Muscle layer of colon (tissue), 2 donors: ENCODE results near the gene LRRC1.

ENCODE experiments used
- H3K27ac ChIP-seq: one replicate; pipeline ENCODE4 v1.7.0; 2013; ENCODE audit warnings: low read depth, mild to moderate bottlenecking, low read length, moderate library complexity
- H3K27me3 ChIP-seq, 2 donors: one replicate each; pipeline ENCODE4 v1.7.0; 2013; ENCODE audit warnings: low read length in 2 of 2, mild to moderate bottlenecking in 2 of 2; ENCODE audit not compliant: insufficient read depth in 2 of 2, control insufficient read depth in 1 of 2
- H3K36me3 ChIP-seq: one replicate; pipeline ENCODE4 v1.7.0; 2013; ENCODE audit warnings: mild to moderate bottlenecking, low read length; ENCODE audit not compliant: insufficient read depth
- H3K4me1 ChIP-seq: one replicate; pipeline ENCODE4 v1.7.0; 2013; ENCODE audit warnings: mild to moderate bottlenecking, low read length; ENCODE audit not compliant: insufficient read depth
- H3K4me3 ChIP-seq, 2 donors: one replicate each; pipeline ENCODE4 v1.7.0; 2013; ENCODE audit warnings: low read length in 2 of 2, low read depth in 1 of 2, mild to moderate bottlenecking in 1 of 2, moderate library complexity in 1 of 2
- H3K9ac ChIP-seq: one replicate; pipeline ENCODE4 v1.7.0; 2013; ENCODE audit warnings: low read length
- H3K9me3 ChIP-seq: one replicate; pipeline ENCODE4 v1.7.0; 2013; ENCODE audit warnings: mild to moderate bottlenecking, low read length
- donor health status: abdominal sarcoma.
- donor health status: Adenocarcinoma of cecum.

LRRC1 gene

GRCh38 chr6:53793318-53794136 lies 1.3 kb upstream of the LRRC1 start:
- Histone ChIP-seq H3K9me3 (no peaks in the 10 kb centered on the region), H3K4me3 (peak overlapping the region; percentile 76 to 91), H3K9ac (peak overlapping the region; percentile 16), H3K36me3 (no peaks in the 10 kb centered on the region), H3K27me3 (no peaks in the 10 kb centered on the region), H3K27ac (no peak overlapping the region), H3K4me1 (peaks cover 17% of the 10 kb centered on the region)

GRCh38 chr6:53794137-53794719 lies 577 bp upstream of the LRRC1 start:
- H3K4me3 ChIP-seq, result peak overlapping the region; percentile 76 to 91
- peaks cover 17% of the 10 kb centered on the region for H3K4me1 ChIP-seq
- peak overlapping the region; percentile 79 for H3K27ac ChIP-seq
- no peaks in the 10 kb centered on the region for H3K27me3 ChIP-seq
- H3K9me3 ChIP-seq, result no peaks in the 10 kb centered on the region
- H3K36me3 ChIP-seq, result no peaks in the 10 kb centered on the region
- H3K9ac ChIP-seq, result peak overlapping the region; percentile 16

GRCh38 chr6:53795340-53795701 lies 516 bp downstream of the LRRC1 start:
- Histone ChIP-seq H3K27me3 (no peaks in the 10 kb centered on the region), H3K36me3 (no peaks in the 10 kb centered on the region), H3K4me3 (peak overlapping the region; percentile 76 to 91), H3K4me1 (peaks cover 17% of the 10 kb centered on the region), H3K9me3 (no peaks in the 10 kb centered on the region), H3K9ac (peak overlapping the region; percentile 85), H3K27ac (peak overlapping the region; percentile 79)

GRCh38 chr6:53795702-53796450 lies 1.1 kb downstream of the LRRC1 start:
- Histone ChIP-seq H3K9ac (peak overlapping the region; percentile 85), H3K27ac (peak overlapping the region; percentile 79), H3K27me3 (no peaks in the 10 kb centered on the region), H3K9me3 (no peaks in the 10 kb centered on the region), H3K36me3 (no peaks in the 10 kb centered on the region), H3K4me3 (peak overlapping the region; percentile 76 to 91), H3K4me1 (peaks cover 19% of the 10 kb centered on the region)

GRCh38 chr6:53796451-53796780 lies 1.6 kb downstream of the LRRC1 start:
- Histone ChIP-seq H3K9me3 (no peaks in the 10 kb centered on the region), H3K27me3 (no peaks in the 10 kb centered on the region), H3K27ac (peak overlapping the region; percentile 79), H3K9ac (peak overlapping the region; percentile 85), H3K4me1 (peaks cover 25% of the 10 kb centered on the region), H3K36me3 (no peaks in the 10 kb centered on the region), H3K4me3 (peak overlapping the region; percentile 76 to 91)

- Histone ChIP-seq H3K9me3 (no peaks in the 10 kb centered on the region), H3K4me1 (peaks cover 28% of the 10 kb centered on the region), H3K9ac (peak overlapping the region; percentile 85), H3K4me3 (peak overlapping the region in 1 of 2 donors; percentile 91), H3K36me3 (no peaks in the 10 kb centered on the region), H3K27me3 (no peaks in the 10 kb centered on the region), H3K27ac (peak overlapping the region; percentile 79)
Observed at GRCh38 chr6:53796791-53797190, 2.0 kb downstream of the LRRC1 start.

- Histone ChIP-seq H3K9me3 (no peaks in the 10 kb centered on the region), H3K36me3 (no peaks in the 10 kb centered on the region), H3K27ac (no peak overlapping the region), H3K27me3 (no peaks in the 10 kb centered on the region), H3K4me3 (no peak overlapping the region), H3K4me1 (peaks cover 33% of the 10 kb centered on the region), H3K9ac (no peak overlapping the region)
Observed at GRCh38 chr6:53797304-53797703, 2.5 kb downstream of the LRRC1 start.

- no peaks in the 10 kb centered on the region for H3K9me3 ChIP-seq
- no peak overlapping the region for H3K9ac ChIP-seq
- H3K4me3 ChIP-seq, result no peak overlapping the region
- H3K27me3 ChIP-seq, result no peaks in the 10 kb centered on the region
- H3K4me1 ChIP-seq, result peaks cover 40% of the 10 kb centered on the region
- H3K27ac ChIP-seq, result no peak overlapping the region
- no peaks in the 10 kb centered on the region for H3K36me3 ChIP-seq
Observed at GRCh38 chr6:53799340-53799739, 4.5 kb downstream of the LRRC1 start.

- Histone ChIP-seq H3K9me3 (no peaks in the 10 kb centered on the region), H3K36me3 (no peaks in the 10 kb centered on the region), H3K27ac (no peak overlapping the region), H3K4me1 (peaks cover 49% of the 10 kb centered on the region), H3K4me3 (no peak overlapping the region), H3K27me3 (no peaks in the 10 kb centered on the region), H3K9ac (no peak overlapping the region)
Observed at GRCh38 chr6:53801022-53801421, 6.2 kb downstream of the LRRC1 start.

GRCh38 chr6:53802582-53802981 lies 7.8 kb downstream of the LRRC1 start:
- Histone ChIP-seq H3K9me3 (no peaks in the 10 kb centered on the region), H3K4me1 (peaks cover 41% of the 10 kb centered on the region), H3K4me3 (no peak overlapping the region), H3K27me3 (no peaks in the 10 kb centered on the region), H3K36me3 (no peaks in the 10 kb centered on the region), H3K9ac (no peak overlapping the region), H3K27ac (no peak overlapping the region)

- Histone ChIP-seq H3K9ac (no peak overlapping the region), H3K27me3 (no peaks in the 10 kb centered on the region), H3K36me3 (no peaks in the 10 kb centered on the region), H3K27ac (no peak overlapping the region), H3K4me1 (peaks cover 41% of the 10 kb centered on the region), H3K9me3 (no peaks in the 10 kb centered on the region), H3K4me3 (no peak overlapping the region)
Observed at GRCh38 chr6:53803081-53803860, 8.5 kb downstream of the LRRC1 start.
